Measurements from ENCODE around the gene FGFR3. TPM values are rescaled to one million over a fixed set of nuclear protein-coding genes. Genes with fewer than 3 reads are reported as not detected.
A peak's percentile ranks its signal among the peaks of the same experiment; 100 is the strongest.

Gene FGFR3
- total RNA-seq = under 1 TPM in 1 of 2 donors, not detected in 1; 0.12 TPM

DNA sequence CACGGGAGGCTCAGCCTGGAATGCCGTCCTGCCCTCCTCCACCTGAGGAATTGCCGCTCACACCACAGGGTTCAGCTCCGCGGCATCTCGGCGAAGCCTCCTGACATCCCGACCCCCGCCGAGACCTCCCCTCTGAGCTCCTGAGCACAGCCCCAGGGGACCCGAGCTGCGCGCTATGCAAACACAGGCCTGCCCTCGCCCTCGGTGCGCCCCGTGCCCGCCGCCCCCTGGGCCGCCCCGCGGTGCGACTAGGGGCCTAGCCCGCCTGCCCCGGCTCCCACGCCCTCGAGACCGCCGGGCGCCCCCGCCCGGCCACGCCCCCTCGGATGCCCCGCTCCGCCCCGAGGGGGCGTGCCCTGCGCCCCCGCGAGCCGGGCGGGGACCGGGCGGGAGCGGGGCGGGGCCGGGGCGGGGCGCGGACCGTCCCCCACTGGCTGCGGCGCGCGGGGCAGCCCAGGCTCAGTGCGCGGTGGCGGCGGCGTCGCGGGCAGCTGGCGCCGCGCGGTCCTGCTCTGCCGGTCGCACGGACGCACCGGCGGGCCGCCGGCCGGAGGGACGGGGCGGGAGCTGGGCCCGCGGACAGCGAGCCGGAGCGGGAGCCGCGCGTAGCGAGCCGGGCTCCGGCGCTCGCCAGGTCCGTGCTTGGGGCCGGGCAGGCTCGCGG is at the start of gene FGFR3:
Gene FGFR3 (plus strand): TSS at position 462 of the 664 bp plus-strand sequence. CDS start 642 bp downstream, outside the sequence.
- ATAC-seq (peak; percentile 70 to 86), DNase-seq (ENCODE audit: low spot score in 2 of 2) (peak in 1 of 2 donors; percentile 60)
- no peaks in the 10 kb centered on the region for H3K9me3 Mint-ChIP-seq
- no peak within 1 kb of the TSS for H3K27ac Mint-ChIP-seq
- no peaks in the 10 kb centered on the region for H3K36me3 Mint-ChIP-seq

GRCh38 chr4:1743551-1743950 is 49.5 kb upstream of the FGFR3 start:
- peaks cover 19 to 21% of the 10 kb centered on the region in 2 donors for H3K36me3 Mint-ChIP-seq
- no peak for ATAC-seq
- no peak for DNase-seq (ENCODE audit: low spot score in 2 of 2)
- H3K27ac Mint-ChIP-seq = peak overlapping the region; percentile 4 to 38
- H3K9me3 Mint-ChIP-seq = no peaks in the 10 kb centered on the region

DNA sequence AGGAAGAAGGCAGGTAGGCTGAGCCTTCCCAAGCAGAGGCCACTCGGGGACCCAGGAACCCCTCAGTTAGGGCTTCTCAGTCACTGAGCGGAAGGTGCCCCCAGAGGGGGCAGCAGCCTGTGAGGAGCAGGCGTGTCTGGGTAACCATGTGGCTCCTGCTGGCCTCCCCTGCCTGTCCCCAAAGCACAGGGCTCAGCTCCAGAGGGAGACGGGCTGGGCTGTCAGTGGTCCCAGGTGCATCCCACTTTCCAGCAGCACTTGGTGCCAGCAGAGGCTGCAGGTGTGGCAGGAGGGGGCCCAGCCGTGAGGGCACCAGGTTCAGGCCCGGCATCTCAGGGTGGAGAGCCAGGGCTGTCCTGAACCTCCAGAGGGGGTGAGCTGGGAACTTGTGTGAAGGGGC is 49.1 kb upstream of the FGFR3 start:
- DNase-seq (ENCODE audit: low spot score in 2 of 2) = no peak
- H3K36me3 Mint-ChIP-seq = peaks cover 15 to 16% of the 10 kb centered on the region in 2 donors
- no peak for ATAC-seq
- no peaks in the 10 kb centered on the region for H3K9me3 Mint-ChIP-seq
- peak overlapping the region; percentile 38 to 85 for H3K27ac Mint-ChIP-seq

- Mint-ChIP-seq H3K27ac (peak overlapping the region; percentile 38 to 85), H3K9me3 (no peaks in the 10 kb centered on the region), H3K36me3 (peaks cover 14 to 15% of the 10 kb centered on the region in 2 donors)
- DNase-seq (ENCODE audit: low spot score in 2 of 2) (no peak), ATAC-seq (no peak)
Observed at GRCh38 chr4:1744552-1744951, 48.5 kb upstream of the FGFR3 start.

GRCh38 chr4:1745165-1745564 is 47.9 kb upstream of the FGFR3 start:
- DNase-seq (ENCODE audit: low spot score in 2 of 2) = no peak

GRCh38 chr4:1745697-1746096 is 47.4 kb upstream of the FGFR3 start:
- Mint-ChIP-seq H3K9me3 (no peaks in the 10 kb centered on the region), H3K36me3 (peaks cover 13 to 15% of the 10 kb centered on the region in 2 donors), H3K27ac (peak overlapping the region in 1 of 2 donors; percentile 38)
- DNase-seq (ENCODE audit: low spot score in 2 of 2) = no peak
- peak in 1 of 2 donors; percentile 3 for ATAC-seq

More at GRCh38 chr4:1745165-1745564, 47.9 kb upstream of the FGFR3 start:
- peaks cover 14 to 15% of the 10 kb centered on the region in 2 donors for H3K36me3 Mint-ChIP-seq
- peak overlapping the region; percentile 38 to 81 for H3K27ac Mint-ChIP-seq
- ATAC-seq = no peak
- no peaks in the 10 kb centered on the region for H3K9me3 Mint-ChIP-seq

GRCh38 chr4:1746265-1746691 is 46.8 kb upstream of the FGFR3 start:
- DNase-seq (ENCODE audit: low spot score in 2 of 2) (peak in 1 of 2 donors; percentile 92), ATAC-seq (peak; percentile 64 to 70)
- Mint-ChIP-seq H3K36me3 (peaks cover 9 to 10% of the 10 kb centered on the region in 2 donors), H3K9me3 (no peaks in the 10 kb centered on the region), H3K27ac (no peak overlapping the region)

DNA sequence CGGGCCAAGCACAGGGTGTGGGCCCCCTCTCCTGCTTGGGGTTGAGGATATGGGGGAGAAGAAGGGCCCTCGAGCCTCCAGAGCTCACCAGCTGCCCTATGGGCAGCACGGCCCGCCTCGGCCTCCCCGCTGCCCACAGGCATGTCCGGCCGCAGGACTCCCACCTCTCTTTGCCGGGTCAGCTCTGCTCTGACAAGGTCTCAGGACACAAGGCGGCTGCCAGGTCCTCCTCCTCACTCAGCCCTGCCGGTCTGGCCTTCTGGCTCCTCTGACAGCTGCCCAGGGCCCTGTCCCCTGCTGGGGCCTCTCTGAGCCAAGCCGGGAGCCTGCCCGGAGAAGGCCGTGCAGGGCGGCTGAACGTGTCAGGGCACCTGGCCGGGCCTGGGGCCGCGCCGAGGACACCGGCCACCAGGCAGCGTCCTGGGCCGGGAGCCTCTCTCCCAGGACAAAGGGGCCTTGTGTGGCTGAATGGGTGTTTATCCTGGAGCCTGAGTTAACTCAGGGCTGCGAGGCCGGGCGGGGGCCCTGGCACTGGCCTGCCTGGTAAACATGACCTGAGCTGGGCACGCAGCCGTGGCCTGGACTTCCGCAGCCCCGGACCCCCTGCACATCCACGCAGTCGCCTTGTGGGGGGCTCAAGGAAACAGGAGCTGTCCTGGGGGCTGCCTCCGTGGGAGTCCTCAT is 46.0 kb upstream of the FGFR3 start:
- no peaks in the 10 kb centered on the region for H3K9me3 Mint-ChIP-seq
- H3K36me3 Mint-ChIP-seq = peaks cover 1 to 6% of the 10 kb centered on the region in 2 donors
- H3K27ac Mint-ChIP-seq = no peak overlapping the region
- ATAC-seq (peak in 1 of 2 donors; percentile 5), DNase-seq (ENCODE audit: low spot score in 2 of 2) (no peak)

- no peaks in the 10 kb centered on the region for H3K9me3 Mint-ChIP-seq
- ATAC-seq (no peak), DNase-seq (ENCODE audit: low spot score in 2 of 2) (no peak)
- no peak overlapping the region for H3K27ac Mint-ChIP-seq
- H3K36me3 Mint-ChIP-seq = peaks cover 0 to 6% of the 10 kb centered on the region in 2 donors
Observed at GRCh38 chr4:1747603-1747967, 45.5 kb upstream of the FGFR3 start.

DNA sequence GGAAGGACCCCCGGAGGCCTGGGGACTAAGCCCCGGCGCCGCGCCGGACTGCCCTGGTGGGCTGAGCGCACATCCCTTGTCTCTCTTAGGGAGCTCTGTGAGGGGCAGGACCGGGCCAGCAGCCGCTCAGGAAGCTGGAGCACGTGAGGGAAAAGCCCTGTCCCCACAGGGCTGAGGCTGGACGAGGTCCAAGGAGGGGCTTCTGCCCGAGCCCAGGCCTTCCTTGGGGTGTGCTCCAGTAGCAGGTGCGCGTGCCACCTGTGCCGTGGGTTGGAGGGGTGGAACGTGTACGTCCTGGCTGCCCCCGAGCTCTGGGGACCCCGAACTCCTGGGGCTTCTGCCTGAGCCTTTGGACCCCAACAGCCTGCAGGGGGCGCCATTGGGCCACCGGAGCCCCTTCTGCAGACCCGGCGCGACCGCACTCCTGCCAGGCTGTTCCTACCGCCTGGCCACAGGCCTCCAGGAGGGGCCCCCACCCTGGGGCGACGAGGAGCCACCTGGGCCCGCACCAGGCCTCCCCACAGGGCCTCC is 44.6 kb upstream of the FGFR3 start:
- peak; percentile 19 to 67 for ATAC-seq

DNA sequence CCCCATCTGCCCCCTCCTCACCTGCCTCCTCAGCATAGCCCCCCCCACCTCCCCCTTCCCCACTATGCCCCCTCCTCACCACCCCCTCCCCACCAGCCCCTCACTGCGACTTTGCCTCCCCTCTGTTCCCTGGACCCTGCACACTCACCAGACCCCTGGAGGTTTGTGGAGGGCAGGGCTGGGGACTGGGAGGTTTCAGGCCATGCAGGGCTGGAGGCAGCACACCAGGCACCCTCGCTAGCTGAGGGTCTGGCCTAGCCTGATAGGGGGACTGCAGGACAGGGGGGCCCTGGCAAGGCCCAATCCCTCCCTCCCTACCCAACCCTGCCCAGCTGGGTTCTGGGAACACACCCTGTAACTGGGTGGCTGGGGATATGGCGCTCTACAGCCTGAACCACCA is 43.7 kb upstream of the FGFR3 start:
- ATAC-seq (no peak), DNase-seq (ENCODE audit: low spot score in 2 of 2) (no peak)
- Mint-ChIP-seq H3K9me3 (no peaks in the 10 kb centered on the region), H3K36me3 (peaks cover 0 to 2% of the 10 kb centered on the region in 2 donors), H3K27ac (no peak overlapping the region)

More for the DNA sequence above, 44.6 kb upstream of the FGFR3 start:
- peak; percentile 76 to 95 for DNase-seq (ENCODE audit: low spot score in 2 of 2)
- Mint-ChIP-seq H3K27ac (no peak overlapping the region), H3K9me3 (no peaks in the 10 kb centered on the region), H3K36me3 (peaks cover 0 to 6% of the 10 kb centered on the region in 2 donors)

- H3K27ac Mint-ChIP-seq = no peak overlapping the region
- H3K36me3 Mint-ChIP-seq = no peaks in the 10 kb centered on the region
- ATAC-seq (no peak), DNase-seq (ENCODE audit: low spot score in 2 of 2) (no peak)
- no peaks in the 10 kb centered on the region for H3K9me3 Mint-ChIP-seq
Observed at GRCh38 chr4:1749826-1750225, 43.3 kb upstream of the FGFR3 start.

GRCh38 chr4:1750381-1751154 is 42.5 kb upstream of the FGFR3 start:
- H3K27ac Mint-ChIP-seq = no peak overlapping the region
- ATAC-seq (no peak), DNase-seq (ENCODE audit: low spot score in 2 of 2) (no peak)
- H3K36me3 Mint-ChIP-seq = no peaks in the 10 kb centered on the region
- H3K9me3 Mint-ChIP-seq = no peaks in the 10 kb centered on the region

DNA sequence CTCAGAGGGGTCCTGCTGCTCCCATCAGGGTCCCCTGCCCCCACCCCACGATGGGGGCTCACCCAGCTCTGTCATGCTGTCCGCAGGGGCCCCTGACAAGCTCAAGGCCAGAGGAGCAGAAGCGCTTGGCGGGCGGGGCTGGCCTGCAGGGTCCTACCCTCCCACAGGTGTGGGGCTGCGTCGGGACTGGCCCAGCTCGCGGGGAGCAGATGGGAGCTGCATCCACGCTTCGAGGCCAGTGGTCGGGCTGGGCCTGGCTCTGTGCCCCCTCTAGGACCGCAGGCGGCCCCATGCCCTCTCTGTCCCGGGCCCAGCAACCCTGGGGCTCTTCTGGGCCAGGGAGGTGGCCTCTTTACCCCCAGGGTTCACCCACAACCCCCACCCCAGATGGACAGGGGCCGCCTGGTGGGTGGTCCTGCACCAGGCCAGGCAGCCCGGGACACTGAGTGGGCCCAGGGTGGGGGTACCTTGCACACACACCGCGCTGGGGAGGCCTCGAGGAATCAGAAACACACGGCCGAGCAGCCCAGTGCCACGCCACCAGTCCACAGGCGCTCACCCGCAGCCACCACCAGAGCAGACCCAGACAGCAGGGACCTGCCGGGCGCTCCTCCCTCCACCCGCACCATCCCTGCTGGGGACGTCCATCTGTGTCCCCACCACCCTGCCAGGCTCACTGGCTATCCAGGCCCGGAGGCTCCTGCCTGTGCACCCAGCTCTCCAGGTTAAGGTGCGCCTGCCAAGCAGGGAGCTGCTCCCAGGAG is 41.8 kb upstream of the FGFR3 start:
- ATAC-seq (no peak), DNase-seq (ENCODE audit: low spot score in 2 of 2) (no peak)
- H3K27ac Mint-ChIP-seq = no peak overlapping the region
- no peaks in the 10 kb centered on the region for H3K9me3 Mint-ChIP-seq
- H3K36me3 Mint-ChIP-seq = no peaks in the 10 kb centered on the region

- no peaks in the 10 kb centered on the region for H3K36me3 Mint-ChIP-seq
- ATAC-seq (no peak), DNase-seq (ENCODE audit: low spot score in 2 of 2) (no peak)
- no peaks in the 10 kb centered on the region for H3K9me3 Mint-ChIP-seq
- H3K27ac Mint-ChIP-seq = no peak overlapping the region
Observed at GRCh38 chr4:1751919-1752283, 41.2 kb upstream of the FGFR3 start.

Measured in activated naive CD4-positive, alpha-beta T cell treated with anti-CD3 and anti-CD28 coated beads, Interleukin-2, amount 50 U/mL, for 72 hours (primary cell).